Hypothalamus (tissue), 51 donors: ENCODE data around the gene TSHZ3.

Experiments
- DNase-seq, 51 donors: peaks; one replicate each; lab custom pipeline; 2025; lab: John Stamatoyannopoulos, UW

TSHZ3 gene

GRCh38 chr19:31349160-31349881 is at the start of gene TSHZ3:
Gene TSHZ3, minus strand, starts transcription at chr19:31349436. Its CDS starts 217 bp downstream, at chr19:31349219.
- DNase-seq, result peak in 42 of 51 donors; percentile 16 to 73 (median 46)

GRCh38 chr19:31397308-31397707 is 48.1 kb upstream of the TSHZ3 start:
- no peak for DNase-seq

DNA sequence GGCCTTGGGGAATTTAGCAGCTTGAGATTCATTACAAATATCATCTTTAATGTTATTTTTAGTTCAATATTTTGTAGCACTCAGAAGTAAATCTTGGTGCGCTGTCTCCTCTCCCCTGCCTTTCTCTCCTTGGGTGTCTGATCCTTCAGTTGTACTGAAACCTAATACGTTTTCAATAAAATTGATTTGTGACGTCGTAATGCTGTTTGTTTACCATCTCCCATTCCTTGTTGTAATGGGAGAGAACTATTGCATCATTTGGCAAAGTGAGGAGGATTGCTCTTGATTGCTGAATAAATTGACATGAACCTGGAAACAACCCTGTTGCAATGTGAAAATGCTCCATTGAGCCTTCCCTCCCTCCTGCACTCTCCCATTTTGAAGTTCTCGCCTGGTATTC is 43.2 kb upstream of the TSHZ3 start:
- no peak for DNase-seq

GRCh38 chr19:31391518-31391917 is 42.3 kb upstream of the TSHZ3 start:
- DNase-seq, result no peak

DNA sequence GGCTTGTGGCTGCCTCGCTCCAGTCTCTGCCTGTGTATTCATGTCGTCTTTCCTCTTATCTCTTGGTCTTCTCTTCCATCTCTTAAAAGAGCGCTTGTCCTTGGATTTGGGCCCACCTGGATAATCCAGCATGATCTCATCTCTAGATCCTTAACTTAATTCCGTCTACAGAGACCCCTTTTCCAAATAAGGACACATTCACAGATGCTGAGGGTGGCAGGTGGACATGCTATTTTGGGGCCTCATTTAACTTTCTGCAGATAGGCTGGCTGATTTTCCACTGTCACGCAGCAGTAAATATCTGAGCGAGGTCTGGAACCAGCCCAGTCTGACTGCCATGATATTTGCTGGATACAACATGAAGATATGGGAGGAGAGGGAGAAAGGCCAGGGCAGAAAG is 41.5 kb upstream of the TSHZ3 start:
- no peak for DNase-seq

- DNase-seq, result no peak
Measured at GRCh38 chr19:31389874-31390273, 40.6 kb upstream of the TSHZ3 start.

- DNase-seq, result no peak
Measured at GRCh38 chr19:31387717-31388301, 38.6 kb upstream of the TSHZ3 start.

DNA sequence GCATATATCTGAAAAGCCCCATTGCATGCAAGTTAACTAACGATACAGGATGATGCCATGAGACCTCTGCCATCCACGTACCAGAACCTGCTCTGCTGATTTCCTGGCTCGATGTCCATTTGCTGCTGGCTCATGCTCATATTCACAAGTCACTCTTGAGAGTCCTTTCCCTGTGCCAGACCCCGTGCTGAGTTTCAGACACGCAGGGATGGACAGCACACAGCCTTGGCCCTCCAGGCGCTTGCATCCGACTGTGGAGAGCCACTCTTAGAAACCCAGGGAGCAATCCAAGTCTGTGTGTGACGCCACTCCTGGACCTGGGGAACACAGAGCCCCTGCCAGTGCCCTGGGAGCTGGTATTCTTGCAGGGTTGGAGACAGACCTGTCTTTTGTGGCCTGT is 37.6 kb upstream of the TSHZ3 start:
- DNase-seq, result no peak

- no peak for DNase-seq
Measured at GRCh38 chr19:31385744-31386143, 36.5 kb upstream of the TSHZ3 start.

- DNase-seq, result no peak
Measured at GRCh38 chr19:31383553-31383952, 34.3 kb upstream of the TSHZ3 start.

DNA sequence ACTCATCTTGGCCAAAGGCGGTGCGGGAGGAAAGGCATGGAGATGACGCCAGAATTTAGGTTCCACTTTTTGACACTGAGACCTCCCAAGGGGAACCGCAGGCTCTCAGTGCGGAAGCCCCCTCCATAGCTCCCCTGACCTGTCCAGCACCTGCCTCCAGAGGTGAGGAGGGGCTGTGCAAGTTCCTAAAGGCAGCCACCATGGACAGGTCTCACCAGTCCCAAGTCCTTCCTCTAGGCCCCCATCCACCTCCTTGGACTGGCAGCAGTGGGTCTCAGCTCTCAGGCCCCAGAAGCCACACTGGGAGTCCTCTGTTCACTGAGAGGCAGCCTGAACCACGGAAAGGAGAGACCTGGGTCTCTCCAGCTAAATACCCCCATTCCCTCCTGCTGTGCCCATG is 31.6 kb upstream of the TSHZ3 start:
- DNase-seq, result no peak

DNA sequence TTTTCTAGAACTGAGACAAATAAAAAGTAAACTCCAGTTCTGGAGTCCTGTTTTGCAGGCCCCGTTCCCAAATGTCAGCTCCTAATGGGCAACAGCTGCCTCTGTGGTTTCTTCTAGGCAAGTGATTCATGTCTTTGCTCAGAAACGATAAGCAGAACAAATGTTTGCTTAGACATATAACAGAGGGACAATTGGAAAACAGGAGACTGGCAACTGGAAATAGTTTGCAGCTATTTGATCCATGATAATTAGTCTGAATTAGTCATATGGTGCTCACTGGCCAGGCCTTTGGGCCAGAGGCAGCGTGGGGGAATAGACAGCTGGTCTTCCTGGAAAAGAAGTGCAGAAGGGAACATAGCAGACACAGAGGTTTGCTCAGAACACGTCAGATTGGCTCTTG is 29.2 kb upstream of the TSHZ3 start:
- no peak for DNase-seq

- no peak for DNase-seq
Measured at GRCh38 chr19:31377736-31378135, 28.5 kb upstream of the TSHZ3 start.

DNA sequence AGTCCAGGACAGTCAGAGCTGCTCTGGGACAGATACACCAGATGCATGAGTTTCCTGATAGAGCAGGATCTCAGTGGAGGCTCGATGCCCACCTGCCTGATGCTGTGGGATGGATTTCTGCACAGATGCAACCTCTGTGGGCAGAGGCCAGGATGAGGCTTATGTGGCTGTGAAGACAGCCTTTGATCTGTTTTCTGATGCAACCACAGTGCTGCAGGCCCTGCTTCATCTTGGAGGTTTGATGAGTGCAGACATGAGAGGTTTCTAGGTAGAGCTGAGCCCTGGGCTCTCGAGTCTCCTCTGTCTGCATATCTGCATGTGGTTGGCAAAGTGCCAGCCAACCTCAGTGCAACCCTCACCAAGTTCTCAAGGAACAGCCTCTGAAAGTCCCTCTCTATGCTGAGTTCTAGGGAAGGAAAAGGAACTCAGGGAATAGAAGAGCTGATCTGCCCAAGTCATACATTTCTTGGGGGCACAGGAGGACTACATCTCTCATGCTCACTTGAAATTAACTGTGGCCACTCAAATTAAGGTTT is 23.1 kb upstream of the TSHZ3 start:
- no peak for DNase-seq

DNA sequence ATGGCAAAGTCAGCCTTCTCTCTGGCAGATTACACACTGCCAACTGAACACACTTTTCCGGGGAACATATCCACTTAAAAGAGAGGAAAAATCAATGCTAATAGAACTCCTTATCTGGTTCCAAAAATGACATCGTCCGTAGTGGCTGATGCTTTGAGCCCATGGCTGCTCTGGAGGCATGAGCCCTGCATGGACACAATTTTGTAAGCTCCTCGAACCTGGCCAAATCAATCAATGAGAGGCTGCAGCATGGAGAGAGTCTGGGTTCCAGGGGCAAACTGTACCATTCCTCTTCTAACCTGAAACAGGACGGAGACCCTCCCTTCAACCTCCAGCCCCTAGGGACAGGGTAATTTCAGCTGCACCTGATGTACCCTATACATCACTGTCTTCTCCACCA is 21.0 kb upstream of the TSHZ3 start:
- no peak for DNase-seq

DNA sequence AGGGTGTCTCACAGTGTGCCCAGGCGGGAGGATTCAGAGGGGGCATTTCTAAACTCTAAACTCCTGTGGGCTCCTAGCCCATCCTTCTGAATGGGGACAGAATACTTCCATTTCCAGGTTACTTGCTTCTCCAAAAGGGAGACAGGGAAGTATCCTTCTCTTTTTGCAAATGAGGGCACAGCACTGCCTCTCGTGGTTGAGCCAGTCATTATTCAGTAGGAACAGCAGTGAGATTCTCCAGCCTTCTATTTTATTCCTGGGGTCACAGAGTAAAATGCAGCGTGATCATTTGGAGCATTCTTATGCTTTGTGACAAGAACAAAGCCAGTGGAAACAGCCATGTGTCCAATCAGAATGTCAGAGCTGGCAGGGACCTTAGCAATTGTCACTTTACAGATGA is 15.7 kb upstream of the TSHZ3 start:
- DNase-seq, result no peak

DNA sequence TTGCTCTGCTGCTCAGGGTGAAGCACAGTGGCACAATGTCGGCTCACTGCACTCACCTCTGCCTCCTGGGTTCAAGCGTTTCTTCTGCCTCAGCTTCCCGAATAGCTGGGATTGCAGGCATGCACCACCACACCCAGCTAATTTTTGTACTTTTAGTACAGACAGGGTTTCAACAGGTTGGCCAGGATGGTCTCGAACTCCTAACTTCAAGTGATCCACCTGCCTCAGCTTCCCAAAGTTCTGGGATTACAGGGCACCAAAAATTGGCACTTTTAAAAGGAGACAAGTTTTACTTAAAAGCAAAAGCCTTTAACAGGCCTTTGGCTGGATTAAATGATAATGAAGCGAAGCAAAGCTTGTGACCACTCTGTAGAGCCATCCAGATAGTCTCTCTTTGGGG is 12.5 kb upstream of the TSHZ3 start:
- DNase-seq, result no peak

DNA sequence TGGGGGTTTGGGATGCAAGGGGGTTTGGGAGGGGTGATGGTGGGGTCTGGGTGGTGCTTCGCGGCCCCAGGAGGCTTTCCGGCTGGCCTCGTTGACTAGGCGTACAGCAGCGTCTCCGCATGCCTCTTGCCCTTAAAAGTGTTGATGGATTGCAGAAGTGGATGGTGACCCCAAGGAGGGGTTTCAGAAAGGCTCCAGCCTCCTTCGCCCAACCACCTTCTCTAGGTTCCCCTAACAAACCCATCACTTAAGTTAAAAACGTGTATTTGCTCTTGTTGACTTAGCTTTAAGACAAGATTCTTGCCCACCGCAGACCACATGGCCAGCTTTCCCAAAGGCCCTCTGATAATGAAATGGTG is 8.1 kb upstream of the TSHZ3 start:
- DNase-seq, result no peak

DNA sequence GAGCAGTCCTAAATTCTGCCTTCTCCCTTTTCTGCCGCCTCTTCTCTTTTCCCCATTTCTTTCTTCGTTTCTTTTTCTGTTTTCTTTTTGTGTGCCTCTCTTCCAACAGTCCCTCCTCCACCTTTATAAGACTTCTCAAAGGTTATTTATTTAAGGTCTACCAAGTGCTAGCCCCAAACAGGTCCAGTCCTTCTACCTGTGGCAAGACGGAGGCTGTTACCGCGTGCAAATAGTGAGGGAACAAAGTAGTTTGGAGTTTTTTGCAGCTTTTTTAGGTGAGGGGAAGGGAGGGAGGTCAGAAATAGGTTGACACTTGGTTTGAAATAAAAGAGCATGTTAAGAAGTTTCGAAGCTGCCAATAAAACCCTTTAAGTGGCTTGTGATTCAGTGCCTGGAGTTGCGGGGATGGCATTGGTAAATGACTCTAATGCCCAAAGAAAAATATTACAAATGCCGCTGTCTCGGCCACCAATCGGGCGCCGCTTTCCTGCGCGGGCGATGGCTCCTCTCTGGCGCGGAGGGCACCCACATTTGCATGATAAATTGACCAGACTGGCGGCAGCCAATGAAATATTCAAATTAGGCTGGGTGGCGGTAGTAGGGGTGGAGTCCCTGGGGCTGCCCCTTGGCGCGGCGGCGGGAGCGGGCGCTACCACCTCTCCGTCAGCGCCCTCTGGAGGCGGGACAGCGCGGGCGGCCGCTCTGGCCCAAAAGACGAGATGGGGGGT is 7.5 kb upstream of the TSHZ3 start:
- peak in 18 of 51 donors; percentile 5 to 47 (median 18) for DNase-seq

GRCh38 chr19:31355665-31356289 is 6.5 kb upstream of the TSHZ3 start:
- no peak for DNase-seq
